Breast epithelium (tissue), 3 donors: ENCODE measurements around the gene DYRK1A.

Experiments used
- POLR2A ChIP-seq: fragments of 450-650 bp; IDR thresholded peaks from one replicate; pipeline ENCODE4 v1.6.1; 2016; ENCODE audit warnings: antibody characterized with exemption, mild to moderate bottlenecking, moderate library complexity
- POLR2AphosphoS5 ChIP-seq, 3 donors: sonication (generic); formaldehyde crosslinking; IDR thresholded peaks; one replicate each; pipeline ENCODE4 v1.6.1; 2017; ENCODE audit warnings: antibody characterized with exemption in 3 of 3
- TF ChIP-seq, protein P1 (sequence below), 3 donors: fragments of 450-650 bp; IDR thresholded peaks; one replicate each; pipeline ENCODE4 v1.5.1; 2016 to 2017; ENCODE audit warnings: antibody characterized with exemption in 3 of 3, mild to moderate bottlenecking in 3 of 3, moderate library complexity in 3 of 3

DNA sequence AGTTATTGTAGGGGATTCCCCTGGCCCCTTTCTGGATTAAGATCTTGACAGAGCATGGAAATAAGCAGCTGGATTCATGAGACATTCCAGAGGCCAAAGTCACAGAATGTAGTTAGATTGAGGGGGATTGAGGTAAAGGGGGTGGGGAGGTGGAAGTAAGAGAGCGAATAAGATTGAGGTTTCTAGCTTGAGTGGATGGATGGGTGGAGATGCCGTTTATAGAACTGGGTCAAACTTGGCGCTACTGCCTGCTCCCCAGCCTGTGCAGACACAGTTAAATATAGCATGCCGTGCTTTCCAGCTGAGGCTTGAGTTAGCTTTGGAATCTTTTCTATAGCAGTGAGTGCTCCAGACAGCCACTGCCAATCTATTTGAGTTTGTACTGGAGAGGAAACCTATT lies 85.7 kb downstream of the DYRK1A start:
- TF ChIP-seq, protein P1, sequence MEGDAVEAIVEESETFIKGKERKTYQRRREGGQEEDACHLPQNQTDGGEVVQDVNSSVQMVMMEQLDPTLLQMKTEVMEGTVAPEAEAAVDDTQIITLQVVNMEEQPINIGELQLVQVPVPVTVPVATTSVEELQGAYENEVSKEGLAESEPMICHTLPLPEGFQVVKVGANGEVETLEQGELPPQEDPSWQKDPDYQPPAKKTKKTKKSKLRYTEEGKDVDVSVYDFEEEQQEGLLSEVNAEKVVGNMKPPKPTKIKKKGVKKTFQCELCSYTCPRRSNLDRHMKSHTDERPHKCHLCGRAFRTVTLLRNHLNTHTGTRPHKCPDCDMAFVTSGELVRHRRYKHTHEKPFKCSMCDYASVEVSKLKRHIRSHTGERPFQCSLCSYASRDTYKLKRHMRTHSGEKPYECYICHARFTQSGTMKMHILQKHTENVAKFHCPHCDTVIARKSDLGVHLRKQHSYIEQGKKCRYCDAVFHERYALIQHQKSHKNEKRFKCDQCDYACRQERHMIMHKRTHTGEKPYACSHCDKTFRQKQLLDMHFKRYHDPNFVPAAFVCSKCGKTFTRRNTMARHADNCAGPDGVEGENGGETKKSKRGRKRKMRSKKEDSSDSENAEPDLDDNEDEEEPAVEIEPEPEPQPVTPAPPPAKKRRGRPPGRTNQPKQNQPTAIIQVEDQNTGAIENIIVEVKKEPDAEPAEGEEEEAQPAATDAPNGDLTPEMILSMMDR (IDR thresholded peaks at IDR 0.05) = no peak
- TF ChIP-seq POLR2AphosphoS5 (IDR thresholded peaks at IDR 0.05) (no peak), POLR2A (no peak)
